ENCODE data around the gene UQCRHL.
"Not testable (repeated sequence)": the region's sequence is repeated elsewhere in the genome, so short reads cannot be mapped to it uniquely, and the experiment has no call there.

UQCRHL gene

GRCh38 chr1:15807549-15807948 lies at the start of gene UQCRHL:
Gene UQCRHL, minus strand, starts transcription at chr1:15807649. Its CDS starts 0 bp downstream, at chr1:15807649.
- DNase-seq (ENCODE audit: low spot score in 2 of 2); H3K27me3 Mint-ChIP-seq; H3K4me3 Mint-ChIP-seq; H3K4me1 Mint-ChIP-seq; H3K9me3 Mint-ChIP-seq; ATAC-seq (ENCODE audit: low read depth); H3K36me3 Mint-ChIP-seq; H3K27ac Mint-ChIP-seq: not testable (repeated sequence)

- peaks cover 14% of the 10 kb centered on the region for H3K4me1 Mint-ChIP-seq
- ATAC-seq (ENCODE audit: low read depth) = no peak
- H3K27ac Mint-ChIP-seq = no peak overlapping the region
- peaks cover 3% of the 10 kb centered on the region for H3K36me3 Mint-ChIP-seq
- no peaks in the 10 kb centered on the region for H3K27me3 Mint-ChIP-seq
- no peak overlapping the region for H3K4me3 Mint-ChIP-seq
- no peak for DNase-seq (ENCODE audit: low spot score in 2 of 2)
- H3K9me3 Mint-ChIP-seq = no peaks in the 10 kb centered on the region
Measured at GRCh38 chr1:15856888-15857287, 49.4 kb upstream of the UQCRHL start.

GRCh38 chr1:15852828-15853302 lies 45.4 kb upstream of the UQCRHL start:
- no peaks in the 10 kb centered on the region for H3K36me3 Mint-ChIP-seq
- no peaks in the 10 kb centered on the region for H3K9me3 Mint-ChIP-seq
- no peak for DNase-seq (ENCODE audit: low spot score in 2 of 2)
- no peak overlapping the region for H3K4me3 Mint-ChIP-seq
- no peak for ATAC-seq (ENCODE audit: low read depth)
- no peak overlapping the region for H3K27ac Mint-ChIP-seq
- no peaks in the 10 kb centered on the region for H3K27me3 Mint-ChIP-seq
- peaks cover 17% of the 10 kb centered on the region for H3K4me1 Mint-ChIP-seq

GRCh38 chr1:15852036-15852827 lies 44.8 kb upstream of the UQCRHL start:
- Mint-ChIP-seq H3K27ac (peak overlapping the region; percentile 95), H3K4me1 (peaks cover 17% of the 10 kb centered on the region), H3K36me3 (no peaks in the 10 kb centered on the region), H3K27me3 (no peaks in the 10 kb centered on the region), H3K4me3 (peak overlapping the region; percentile 46), H3K9me3 (no peaks in the 10 kb centered on the region)
- ATAC-seq (ENCODE audit: low read depth) = peak; percentile 20
- DNase-seq (ENCODE audit: low spot score in 2 of 2) = no peak

- Mint-ChIP-seq H3K27me3 (no peaks in the 10 kb centered on the region), H3K4me3 (peak overlapping the region; percentile 28), H3K9me3 (no peaks in the 10 kb centered on the region), H3K36me3 (no peaks in the 10 kb centered on the region), H3K27ac (peak overlapping the region; percentile 95), H3K4me1 (peaks cover 15% of the 10 kb centered on the region)
- ATAC-seq (ENCODE audit: low read depth) (no peak), DNase-seq (ENCODE audit: low spot score in 2 of 2) (no peak)
Measured at GRCh38 chr1:15851210-15852035, 44.0 kb upstream of the UQCRHL start.

GRCh38 chr1:15850471-15851001 lies 43.1 kb upstream of the UQCRHL start:
- ATAC-seq (ENCODE audit: low read depth) = no peak
- H3K27ac Mint-ChIP-seq = peak overlapping the region; percentile 95
- H3K4me3 Mint-ChIP-seq = peak overlapping the region; percentile 60
- no peaks in the 10 kb centered on the region for H3K36me3 Mint-ChIP-seq
- H3K4me1 Mint-ChIP-seq = peaks cover 15% of the 10 kb centered on the region
- H3K27me3 Mint-ChIP-seq = no peaks in the 10 kb centered on the region
- H3K9me3 Mint-ChIP-seq = no peaks in the 10 kb centered on the region
- DNase-seq (ENCODE audit: low spot score in 2 of 2) = no peak

- ATAC-seq (ENCODE audit: low read depth) (no peak), DNase-seq (ENCODE audit: low spot score in 2 of 2) (no peak)
- Mint-ChIP-seq H3K9me3 (no peaks in the 10 kb centered on the region), H3K27me3 (no peaks in the 10 kb centered on the region), H3K27ac (peak overlapping the region; percentile 95), H3K36me3 (no peaks in the 10 kb centered on the region), H3K4me3 (peak overlapping the region; percentile 100), H3K4me1 (peaks cover 17% of the 10 kb centered on the region)
Measured at GRCh38 chr1:15849775-15850324, 42.4 kb upstream of the UQCRHL start.

- DNase-seq (ENCODE audit: low spot score in 2 of 2) = peak; percentile 50 to 54
- Mint-ChIP-seq H3K36me3 (no peaks in the 10 kb centered on the region), H3K27me3 (no peaks in the 10 kb centered on the region), H3K9me3 (no peaks in the 10 kb centered on the region), H3K4me1 (peaks cover 17% of the 10 kb centered on the region), H3K27ac (peak overlapping the region; percentile 95), H3K4me3 (peak overlapping the region; percentile 100)
- peak; percentile 7 for ATAC-seq (ENCODE audit: low read depth)
Measured at GRCh38 chr1:15848929-15849774, 41.7 kb upstream of the UQCRHL start.

GRCh38 chr1:15848143-15848928 lies 40.9 kb upstream of the UQCRHL start:
- H3K4me3 Mint-ChIP-seq = peak overlapping the region; percentile 100
- peak; percentile 36 to 72 for DNase-seq (ENCODE audit: low spot score in 2 of 2)
- H3K36me3 Mint-ChIP-seq = no peaks in the 10 kb centered on the region
- H3K27ac Mint-ChIP-seq = peak overlapping the region; percentile 95
- no peaks in the 10 kb centered on the region for H3K9me3 Mint-ChIP-seq
- H3K4me1 Mint-ChIP-seq = peaks cover 20% of the 10 kb centered on the region
- peak; percentile 8 for ATAC-seq (ENCODE audit: low read depth)
- H3K27me3 Mint-ChIP-seq = no peaks in the 10 kb centered on the region

GRCh38 chr1:15847893-15848142 lies 40.4 kb upstream of the UQCRHL start:
- Mint-ChIP-seq H3K4me1 (peaks cover 20% of the 10 kb centered on the region), H3K27ac (peak overlapping the region; percentile 95), H3K9me3 (no peaks in the 10 kb centered on the region), H3K27me3 (no peaks in the 10 kb centered on the region), H3K36me3 (no peaks in the 10 kb centered on the region), H3K4me3 (peak overlapping the region; percentile 92)
- no peak for DNase-seq (ENCODE audit: low spot score in 2 of 2)
- ATAC-seq (ENCODE audit: low read depth) = no peak

GRCh38 chr1:15847100-15847892 lies 39.8 kb upstream of the UQCRHL start, which contains the start of gene SPEN:
Gene SPEN, plus strand, starts transcription at chr1:15847707. Its CDS starts 361 bp downstream, at chr1:15848068.
- DNase-seq (ENCODE audit: low spot score in 2 of 2) = peak; percentile 92 to 97
- no peaks in the 10 kb centered on the region for H3K27me3 Mint-ChIP-seq
- H3K36me3 Mint-ChIP-seq = no peaks in the 10 kb centered on the region
- H3K27ac Mint-ChIP-seq = peak within 1 kb of the TSS; percentile 95
- no peaks in the 10 kb centered on the region for H3K9me3 Mint-ChIP-seq
- peak within 1 kb of the TSS; percentile 100 for H3K4me3 Mint-ChIP-seq
- H3K4me1 Mint-ChIP-seq = peaks cover 17% of the 10 kb centered on the region
- peak; percentile 75 for ATAC-seq (ENCODE audit: low read depth)

- not testable (repeated sequence) for DNase-seq (ENCODE audit: low spot score in 2 of 2); H3K36me3 Mint-ChIP-seq; H3K27me3 Mint-ChIP-seq; ATAC-seq (ENCODE audit: low read depth); H3K9me3 Mint-ChIP-seq
- Mint-ChIP-seq H3K4me3 (peak overlapping the region; percentile 50), H3K4me1 (peaks cover 14% of the 10 kb centered on the region), H3K27ac (peak overlapping the region; percentile 95)
Measured at GRCh38 chr1:15846056-15846455, 38.6 kb upstream of the UQCRHL start.
